ENCODE data around the gene ALOX5AP.

The ALOX5AP gene

DNA sequence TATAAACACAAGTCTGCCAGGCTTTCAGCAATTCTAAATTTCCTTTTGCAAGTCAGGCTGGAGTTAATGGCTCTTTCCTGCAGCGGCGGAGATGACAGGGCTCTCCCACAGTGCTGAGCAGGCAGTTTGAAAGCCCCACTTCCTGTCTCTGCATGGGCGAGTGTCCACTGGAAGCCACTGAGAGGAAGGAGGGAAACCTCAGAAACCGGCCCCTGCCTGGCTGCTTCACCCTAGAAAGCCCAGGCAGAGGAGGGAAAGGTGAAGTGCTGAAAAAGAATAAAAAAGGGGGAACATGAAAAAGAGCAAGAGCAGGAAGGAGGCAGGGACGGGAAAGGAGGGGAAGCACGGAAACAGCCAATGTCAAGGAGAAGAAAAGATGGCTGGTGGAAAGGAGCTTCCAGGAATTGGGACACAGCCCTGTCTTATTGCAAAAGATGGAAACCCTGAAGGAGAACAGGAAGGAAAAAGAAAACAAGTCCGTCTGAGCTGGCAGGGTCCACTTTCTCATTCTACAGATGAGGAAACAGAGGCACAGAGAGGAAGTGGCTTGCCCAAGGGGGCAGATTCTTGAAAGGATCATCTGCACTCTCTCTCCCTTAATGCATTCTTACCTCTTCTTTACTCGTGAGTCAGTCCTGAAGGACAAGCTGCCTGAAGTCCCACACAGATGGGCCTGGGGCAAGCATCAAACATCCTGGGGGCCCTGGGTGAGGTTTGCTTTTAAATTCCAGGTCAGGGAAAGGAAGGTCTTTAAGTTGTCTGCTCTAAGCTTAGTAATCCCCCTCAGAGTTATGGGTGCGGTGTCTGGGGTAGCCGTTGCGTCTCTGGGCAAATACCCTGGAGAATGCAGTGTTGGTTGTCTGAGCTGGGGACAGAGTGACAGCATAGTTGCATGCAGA lies 38.8 kb upstream of the ALOX5AP start:
- peak overlapping the region; percentile 40 for H3K4me2 ChIP-seq (ENCODE audit: insufficient read depth, low read length)
- no peaks in the 10 kb centered on the region for H4K20me1 ChIP-seq (ENCODE audit: insufficient read depth, low read length)
- H3K4me1 ChIP-seq (ENCODE audit: insufficient read depth, low read length) = peaks cover 26% of the 10 kb centered on the region
- H3K27me3 ChIP-seq (ENCODE audit: insufficient read depth, low read length, poor library complexity) = no peaks in the 10 kb centered on the region
- H3K36me3 ChIP-seq (ENCODE audit: insufficient read depth, low read length) = no peaks in the 10 kb centered on the region
- 0 out of 2 replicates have a peak overlapping the region, but pooled peaks have one; percentile 3 for H3K9ac ChIP-seq (ENCODE audit: low read depth, low read length)
- no peaks in the 10 kb centered on the region for H3K9me3 ChIP-seq (ENCODE audit: insufficient read depth, low read length, severe bottlenecking)
- H2AFZ ChIP-seq (ENCODE audit: low read depth, low read length) = no peak overlapping the region
- TF ChIP-seq, protein P1, sequence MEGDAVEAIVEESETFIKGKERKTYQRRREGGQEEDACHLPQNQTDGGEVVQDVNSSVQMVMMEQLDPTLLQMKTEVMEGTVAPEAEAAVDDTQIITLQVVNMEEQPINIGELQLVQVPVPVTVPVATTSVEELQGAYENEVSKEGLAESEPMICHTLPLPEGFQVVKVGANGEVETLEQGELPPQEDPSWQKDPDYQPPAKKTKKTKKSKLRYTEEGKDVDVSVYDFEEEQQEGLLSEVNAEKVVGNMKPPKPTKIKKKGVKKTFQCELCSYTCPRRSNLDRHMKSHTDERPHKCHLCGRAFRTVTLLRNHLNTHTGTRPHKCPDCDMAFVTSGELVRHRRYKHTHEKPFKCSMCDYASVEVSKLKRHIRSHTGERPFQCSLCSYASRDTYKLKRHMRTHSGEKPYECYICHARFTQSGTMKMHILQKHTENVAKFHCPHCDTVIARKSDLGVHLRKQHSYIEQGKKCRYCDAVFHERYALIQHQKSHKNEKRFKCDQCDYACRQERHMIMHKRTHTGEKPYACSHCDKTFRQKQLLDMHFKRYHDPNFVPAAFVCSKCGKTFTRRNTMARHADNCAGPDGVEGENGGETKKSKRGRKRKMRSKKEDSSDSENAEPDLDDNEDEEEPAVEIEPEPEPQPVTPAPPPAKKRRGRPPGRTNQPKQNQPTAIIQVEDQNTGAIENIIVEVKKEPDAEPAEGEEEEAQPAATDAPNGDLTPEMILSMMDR (IDR thresholded peaks at IDR 0.05; ENCODE audit: borderline replicate concordance, extremely low read depth, low read length, poor library complexity, severe bottlenecking) = no peak
- TF ChIP-seq EZH2 (IDR thresholded peaks at IDR 0.05; ENCODE audit: borderline replicate concordance, low read depth, low read length, severe bottlenecking) = no peak
- DNase-seq (peak; percentile 50), ATAC-seq (ENCODE audit: insufficient read depth, low read depth) (peak; percentile 91)
- H3K4me3 ChIP-seq (ENCODE audit: low read depth in 1 of 2, low read length in 2 of 2) = no peak overlapping the region
- H3K79me2 ChIP-seq (ENCODE audit: insufficient read depth, low read length) = no peaks in the 10 kb centered on the region
- H3K27ac ChIP-seq (ENCODE audit: low read length) = peak overlapping the region; percentile 27; the same call in 1 of the 2 replicates

DNA sequence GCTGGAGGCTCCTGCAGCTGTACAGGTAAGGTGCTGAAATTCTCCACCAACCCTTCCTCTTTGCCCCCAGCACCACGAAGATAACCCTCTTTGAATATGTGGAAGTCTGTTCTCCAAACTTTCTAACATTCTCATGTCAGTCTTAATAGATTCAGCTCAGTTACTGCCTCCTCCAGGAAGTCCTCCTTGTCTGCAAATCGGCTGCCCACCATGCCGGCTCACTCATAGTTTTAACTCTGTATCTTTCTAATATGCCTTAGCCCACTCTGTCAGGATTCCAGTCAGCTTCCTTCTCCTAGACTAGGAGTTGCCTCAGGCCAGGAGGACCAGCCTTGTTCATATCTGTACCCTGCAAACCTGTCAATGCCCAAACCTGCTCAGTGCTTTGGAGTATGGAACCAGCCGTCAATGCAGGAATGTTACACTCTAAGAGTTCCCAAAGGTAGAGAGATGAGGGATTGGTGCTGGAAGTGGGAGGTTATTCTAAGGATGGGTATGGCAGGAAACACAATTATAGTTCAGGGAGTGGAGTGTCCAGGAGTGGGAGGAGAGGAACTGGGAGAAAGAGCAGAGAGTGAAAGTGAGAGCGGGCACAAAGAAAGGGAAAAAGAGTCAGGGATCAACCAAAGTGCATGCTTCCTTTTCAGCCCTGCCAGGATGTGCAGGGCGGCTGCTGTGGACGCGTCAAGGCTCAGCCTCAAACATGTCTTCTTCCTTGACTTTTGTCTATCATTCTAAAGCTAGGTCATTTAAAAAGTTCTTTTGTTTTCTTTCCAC lies 38.0 kb upstream of the ALOX5AP start:
- H3K9ac ChIP-seq (ENCODE audit: low read depth, low read length) = no peak overlapping the region
- H3K9me3 ChIP-seq (ENCODE audit: insufficient read depth, low read length, severe bottlenecking) = no peaks in the 10 kb centered on the region
- H3K36me3 ChIP-seq (ENCODE audit: insufficient read depth, low read length) = no peaks in the 10 kb centered on the region
- TF ChIP-seq, protein P1 (IDR thresholded peaks at IDR 0.05; ENCODE audit: borderline replicate concordance, extremely low read depth, low read length, poor library complexity, severe bottlenecking) = no peak
- TF ChIP-seq EZH2 (IDR thresholded peaks at IDR 0.05; ENCODE audit: borderline replicate concordance, low read depth, low read length, severe bottlenecking) = no peak
- no peak overlapping the region for H3K4me2 ChIP-seq (ENCODE audit: insufficient read depth, low read length)
- H4K20me1 ChIP-seq (ENCODE audit: insufficient read depth, low read length) = no peaks in the 10 kb centered on the region
- H3K4me1 ChIP-seq (ENCODE audit: insufficient read depth, low read length) = peaks cover 26% of the 10 kb centered on the region
- ATAC-seq (ENCODE audit: insufficient read depth, low read depth) (no peak), DNase-seq (no peak)
- no peaks in the 10 kb centered on the region for H3K79me2 ChIP-seq (ENCODE audit: insufficient read depth, low read length)
- H3K27ac ChIP-seq (ENCODE audit: low read length) = no peak overlapping the region
- no peak overlapping the region for H3K4me3 ChIP-seq (ENCODE audit: low read depth in 1 of 2, low read length in 2 of 2)
- no peak overlapping the region for H2AFZ ChIP-seq (ENCODE audit: low read depth, low read length)
- H3K27me3 ChIP-seq (ENCODE audit: insufficient read depth, low read length, poor library complexity) = no peaks in the 10 kb centered on the region

DNA sequence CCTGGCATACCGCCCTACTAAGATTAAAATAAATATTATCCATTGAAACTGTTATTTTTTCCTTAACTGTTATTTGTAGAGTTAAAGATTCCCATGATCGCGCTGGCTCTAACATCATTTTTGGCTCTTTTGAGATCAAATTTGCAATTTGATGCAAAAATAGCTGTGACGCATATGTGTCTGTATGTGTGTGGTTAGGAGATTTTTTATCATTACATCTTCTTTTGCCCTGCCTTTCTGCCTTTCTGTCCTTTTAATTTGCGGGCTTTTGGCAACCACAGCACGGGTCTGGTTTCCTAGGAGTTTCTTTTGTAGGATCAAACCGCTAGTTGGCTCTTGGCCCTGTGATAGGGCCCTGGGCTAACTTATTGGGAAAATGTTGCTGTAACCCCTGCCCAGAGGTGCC lies 37.3 kb upstream of the ALOX5AP start:
- no peaks in the 10 kb centered on the region for H3K9me3 ChIP-seq (ENCODE audit: insufficient read depth, low read length, severe bottlenecking)
- no peaks in the 10 kb centered on the region for H4K20me1 ChIP-seq (ENCODE audit: insufficient read depth, low read length)
- H3K27me3 ChIP-seq (ENCODE audit: insufficient read depth, low read length, poor library complexity) = no peaks in the 10 kb centered on the region
- no peak overlapping the region for H3K4me2 ChIP-seq (ENCODE audit: insufficient read depth, low read length)
- no peak overlapping the region for H3K9ac ChIP-seq (ENCODE audit: low read depth, low read length)
- TF ChIP-seq, protein P1 (IDR thresholded peaks at IDR 0.05; ENCODE audit: borderline replicate concordance, extremely low read depth, low read length, poor library complexity, severe bottlenecking) = no peak
- no peaks in the 10 kb centered on the region for H3K36me3 ChIP-seq (ENCODE audit: insufficient read depth, low read length)
- no peaks in the 10 kb centered on the region for H3K79me2 ChIP-seq (ENCODE audit: insufficient read depth, low read length)
- no peak for DNase-seq
- no peak for ATAC-seq (ENCODE audit: insufficient read depth, low read depth)
- H2AFZ ChIP-seq (ENCODE audit: low read depth, low read length) = no peak overlapping the region
- H3K4me3 ChIP-seq (ENCODE audit: low read depth in 1 of 2, low read length in 2 of 2) = no peak overlapping the region
- H3K4me1 ChIP-seq (ENCODE audit: insufficient read depth, low read length) = peaks cover 26% of the 10 kb centered on the region
- no peak overlapping the region for H3K27ac ChIP-seq (ENCODE audit: low read length)
